HepG2 (cell line): Measurements from ENCODE around the gene CUL4A. TPM values are rescaled to one million over a fixed set of nuclear protein-coding genes. Genes with fewer than 3 reads are reported as not detected.
A peak's percentile ranks its signal among the peaks of the same experiment; 100 is the strongest.

Source experiments
- CBX5 ChIP-seq: sonication (generic); formaldehyde crosslinking; IDR thresholded peaks from 2 replicates; pipeline ENCODE4 v1.4.0; 2020; ENCODE audit warnings: missing genetic modification reagents, borderline replicate concordance
- CREB1 ChIP-seq, 2 experiments: fragments of 450-650 bp in 1 of 2; IDR thresholded peaks; 2 replicates each; pipeline ENCODE4 v1.6.1; 2016 to 2017; ENCODE audit warnings: control low read depth in 1 of 2, mild to moderate bottlenecking in 1 of 2, missing compliant biosample characterization in 1 of 2, missing genetic modification characterization in 1 of 2
- DNMT3B ChIP-seq: conservative IDR thresholded peaks from 2 replicates; pipeline ENCODE4 v1.6.1; 2016; ENCODE audit warnings: missing biosample characterization, control low read depth
- FOSL2 ChIP-seq: sonication (generic); formaldehyde crosslinking; IDR thresholded peaks from 2 replicates; pipeline ENCODE4 v1.4.0; 2020; ENCODE audit warnings: missing genetic modification reagents
- FOXK1 ChIP-seq: sonication (generic); formaldehyde crosslinking; IDR thresholded peaks from 2 replicates; pipeline ENCODE4 v1.4.0; 2020; ENCODE audit warnings: low read depth, missing genetic modification reagents, borderline replicate concordance
- HDAC1 ChIP-seq: sonication (generic); formaldehyde crosslinking; IDR thresholded peaks from 2 replicates; pipeline ENCODE4 v1.5.1; 2020; ENCODE audit warnings: mild to moderate bottlenecking, missing genetic modification reagents
- NR1H2 ChIP-seq: sonication (generic); formaldehyde crosslinking; IDR thresholded peaks from 2 replicates; pipeline ENCODE4 v1.8.1; 2022; ENCODE audit warnings: low read depth, missing genetic modification reagents, borderline replicate concordance
- PCBP1 ChIP-seq: fragments of 200-400 bp; formaldehyde crosslinking; IDR thresholded peaks from 2 replicates; pipeline ENCODE4 v1.6.1; 2017; ENCODE audit warnings: mild to moderate bottlenecking, low read depth, low read length, borderline replicate concordance
- REL ChIP-seq: sonication (generic); formaldehyde crosslinking; conservative IDR thresholded peaks from 2 replicates; pipeline ENCODE4 v1.8.0; 2022; ENCODE audit warnings: mild to moderate bottlenecking, missing genetic modification reagents, moderate library complexity
- RXRA ChIP-seq: sonication (generic); formaldehyde crosslinking; IDR thresholded peaks from 2 replicates; pipeline ENCODE4 v1.5.1; 2020; ENCODE audit warnings: missing genetic modification reagents
- RXRB ChIP-seq: IDR thresholded peaks from 2 replicates; pipeline ENCODE4 v1.6.1; 2016; ENCODE audit warnings: borderline replicate concordance, missing genetic modification reagents, missing compliant biosample characterization
- SNAPC2 ChIP-seq: sonication (generic); formaldehyde crosslinking; IDR thresholded peaks from 2 replicates; pipeline ENCODE4 v1.8.1; 2022; ENCODE audit warnings: mild to moderate bottlenecking, missing genetic modification reagents
- ZNF3 ChIP-seq: IDR thresholded peaks from 2 replicates; pipeline ENCODE4 v1.7.0; 2017; ENCODE audit warnings: inconsistent platforms
- ZNF460 ChIP-seq: sonication (generic); formaldehyde crosslinking; IDR thresholded peaks from 2 replicates; pipeline ENCODE4 v1.5.1; 2020; ENCODE audit warnings: missing genetic modification reagents, mild to moderate bottlenecking, borderline replicate concordance
- ZNF530 ChIP-seq: sonication (generic); formaldehyde crosslinking; IDR thresholded peaks from 2 replicates; pipeline ENCODE4 v1.5.0; 2020; ENCODE audit warnings: low read depth, mild to moderate bottlenecking, missing genetic modification reagents
- polyA plus RNA-seq, 8 experiments: library from polyadenylated mRNA; depleted of rRNA in 3 of 8; stranded (reverse) in 7 of 8; unstranded in 1 of 8; fragments of >200 nt; fragmentation: Illumina TruSeq in 4 of 8; extraction: Trizol in 4 of 8; gene quantifications; 2 replicates each; pipeline versions ENCODE4 v1.2.1 to v1.2.3, GENCODE V29; 2011 to 2016; ENCODE audit warnings: low read depth in 4 of 8, missing spikeins in 1 of 8, mixed read lengths in 1 of 8; ENCODE audit not compliant: insufficient read depth in 1 of 8
- total RNA-seq, 5 experiments: library from RNA; depleted of rRNA; stranded (reverse); fragments of >200 nt; fragmentation: Illumina TruSeq; extraction: Trizol; gene quantifications; 2 replicates each; pipeline ENCODE4 v1.2.3, GENCODE V29; 2016; ENCODE audit warnings: low read depth in 1 of 5
- TF ChIP-seq, protein P1 (sequence below): IDR thresholded peaks from 2 replicates; pipeline ENCODE4 v1.4.0; 2020; ENCODE audit warnings: mild to moderate bottlenecking, missing genetic modification reagents
- TF ChIP-seq, protein P2 (sequence below): sonication (generic); formaldehyde crosslinking; IDR thresholded peaks from 2 replicates; pipeline ENCODE4 v1.5.1; 2020; ENCODE audit warnings: mild to moderate bottlenecking, moderate library complexity, missing genetic modification reagents
- TF ChIP-seq, protein P3 (sequence below): sonication (generic); formaldehyde crosslinking; IDR thresholded peaks from 2 replicates; pipeline ENCODE4 v1.4.0; 2020; ENCODE audit warnings: missing genetic modification reagents
- TF ChIP-seq, protein P4 (sequence below): sonication (generic); formaldehyde crosslinking; IDR thresholded peaks from 2 replicates; pipeline ENCODE4 v1.4.0; 2020; ENCODE audit warnings: missing genetic modification reagents, mild to moderate bottlenecking, borderline replicate concordance

The CUL4A gene
- total and polyA plus RNA-seq, 2 of the 13 experiments (the other 11 are each of a cell fraction or from before 2014, with no cell fraction given), result 51.2 to 75.3 TPM

DNA sequence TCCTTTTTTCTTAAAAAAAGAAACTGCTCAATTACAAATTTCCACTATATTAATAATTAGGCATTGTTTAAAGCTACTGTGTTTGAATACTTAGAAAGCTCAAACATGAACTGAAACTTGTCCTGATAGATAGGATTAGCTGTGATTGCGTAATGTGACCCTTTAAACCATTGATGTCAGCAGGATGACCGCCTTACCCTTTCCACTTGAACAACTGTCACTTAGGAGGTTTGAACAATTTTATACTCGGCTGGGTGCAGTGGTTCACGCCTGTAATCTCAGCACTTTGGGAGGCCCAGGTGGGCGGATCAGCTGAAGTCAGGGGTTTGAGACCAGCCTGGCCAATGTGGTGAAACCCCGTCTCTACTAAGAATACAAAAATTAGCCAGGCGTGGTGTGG is 90.5 kb downstream of the CUL4A start (continued):
- TF ChIP-seq DNMT3B (CRISPR knock-in tag), result 0 out of 2 replicates have a peak, but pooled peaks have one; percentile 38
- no peak for TF ChIP-seq PCBP1
- TF ChIP-seq RXRB, result peak; percentile 83
- TF ChIP-seq, protein P1, sequence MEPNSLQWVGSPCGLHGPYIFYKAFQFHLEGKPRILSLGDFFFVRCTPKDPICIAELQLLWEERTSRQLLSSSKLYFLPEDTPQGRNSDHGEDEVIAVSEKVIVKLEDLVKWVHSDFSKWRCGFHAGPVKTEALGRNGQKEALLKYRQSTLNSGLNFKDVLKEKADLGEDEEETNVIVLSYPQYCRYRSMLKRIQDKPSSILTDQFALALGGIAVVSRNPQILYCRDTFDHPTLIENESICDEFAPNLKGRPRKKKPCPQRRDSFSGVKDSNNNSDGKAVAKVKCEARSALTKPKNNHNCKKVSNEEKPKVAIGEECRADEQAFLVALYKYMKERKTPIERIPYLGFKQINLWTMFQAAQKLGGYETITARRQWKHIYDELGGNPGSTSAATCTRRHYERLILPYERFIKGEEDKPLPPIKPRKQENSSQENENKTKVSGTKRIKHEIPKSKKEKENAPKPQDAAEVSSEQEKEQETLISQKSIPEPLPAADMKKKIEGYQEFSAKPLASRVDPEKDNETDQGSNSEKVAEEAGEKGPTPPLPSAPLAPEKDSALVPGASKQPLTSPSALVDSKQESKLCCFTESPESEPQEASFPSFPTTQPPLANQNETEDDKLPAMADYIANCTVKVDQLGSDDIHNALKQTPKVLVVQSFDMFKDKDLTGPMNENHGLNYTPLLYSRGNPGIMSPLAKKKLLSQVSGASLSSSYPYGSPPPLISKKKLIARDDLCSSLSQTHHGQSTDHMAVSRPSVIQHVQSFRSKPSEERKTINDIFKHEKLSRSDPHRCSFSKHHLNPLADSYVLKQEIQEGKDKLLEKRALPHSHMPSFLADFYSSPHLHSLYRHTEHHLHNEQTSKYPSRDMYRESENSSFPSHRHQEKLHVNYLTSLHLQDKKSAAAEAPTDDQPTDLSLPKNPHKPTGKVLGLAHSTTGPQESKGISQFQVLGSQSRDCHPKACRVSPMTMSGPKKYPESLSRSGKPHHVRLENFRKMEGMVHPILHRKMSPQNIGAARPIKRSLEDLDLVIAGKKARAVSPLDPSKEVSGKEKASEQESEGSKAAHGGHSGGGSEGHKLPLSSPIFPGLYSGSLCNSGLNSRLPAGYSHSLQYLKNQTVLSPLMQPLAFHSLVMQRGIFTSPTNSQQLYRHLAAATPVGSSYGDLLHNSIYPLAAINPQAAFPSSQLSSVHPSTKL (CRISPR knock-in tag), result peak; percentile 86
- peak; percentile 35; the same call in 1 of the 2 replicates for TF ChIP-seq RXRA (CRISPR knock-in tag)
- no peak for TF ChIP-seq ZNF530
- no peak for TF ChIP-seq REL
- TF ChIP-seq, protein P2, sequence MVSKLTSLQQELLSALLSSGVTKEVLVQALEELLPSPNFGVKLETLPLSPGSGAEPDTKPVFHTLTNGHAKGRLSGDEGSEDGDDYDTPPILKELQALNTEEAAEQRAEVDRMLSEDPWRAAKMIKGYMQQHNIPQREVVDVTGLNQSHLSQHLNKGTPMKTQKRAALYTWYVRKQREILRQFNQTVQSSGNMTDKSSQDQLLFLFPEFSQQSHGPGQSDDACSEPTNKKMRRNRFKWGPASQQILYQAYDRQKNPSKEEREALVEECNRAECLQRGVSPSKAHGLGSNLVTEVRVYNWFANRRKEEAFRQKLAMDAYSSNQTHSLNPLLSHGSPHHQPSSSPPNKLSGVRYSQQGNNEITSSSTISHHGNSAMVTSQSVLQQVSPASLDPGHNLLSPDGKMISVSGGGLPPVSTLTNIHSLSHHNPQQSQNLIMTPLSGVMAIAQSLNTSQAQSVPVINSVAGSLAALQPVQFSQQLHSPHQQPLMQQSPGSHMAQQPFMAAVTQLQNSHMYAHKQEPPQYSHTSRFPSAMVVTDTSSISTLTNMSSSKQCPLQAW, result no peak
- peak; percentile 48; the same call in 1 of the 2 replicates for TF ChIP-seq FOXK1 (CRISPR knock-in tag)
- TF ChIP-seq CBX5 (CRISPR knock-in tag), result no peak
- peak; percentile 11; the same call in 1 of the 2 replicates for TF ChIP-seq ZNF460 (CRISPR knock-in tag)
- TF ChIP-seq SNAPC2 (CRISPR knock-in tag), result no peak
- TF ChIP-seq, protein P3, sequence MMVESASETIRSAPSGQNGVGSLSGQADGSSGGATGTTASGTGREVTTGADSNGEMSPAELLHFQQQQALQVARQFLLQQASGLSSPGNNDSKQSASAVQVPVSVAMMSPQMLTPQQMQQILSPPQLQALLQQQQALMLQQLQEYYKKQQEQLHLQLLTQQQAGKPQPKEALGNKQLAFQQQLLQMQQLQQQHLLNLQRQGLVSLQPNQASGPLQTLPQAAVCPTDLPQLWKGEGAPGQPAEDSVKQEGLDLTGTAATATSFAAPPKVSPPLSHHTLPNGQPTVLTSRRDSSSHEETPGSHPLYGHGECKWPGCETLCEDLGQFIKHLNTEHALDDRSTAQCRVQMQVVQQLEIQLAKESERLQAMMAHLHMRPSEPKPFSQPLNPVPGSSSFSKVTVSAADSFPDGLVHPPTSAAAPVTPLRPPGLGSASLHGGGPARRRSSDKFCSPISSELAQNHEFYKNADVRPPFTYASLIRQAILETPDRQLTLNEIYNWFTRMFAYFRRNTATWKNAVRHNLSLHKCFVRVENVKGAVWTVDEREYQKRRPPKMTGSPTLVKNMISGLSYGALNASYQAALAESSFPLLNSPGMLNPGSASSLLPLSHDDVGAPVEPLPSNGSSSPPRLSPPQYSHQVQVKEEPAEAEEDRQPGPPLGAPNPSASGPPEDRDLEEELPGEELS (CRISPR knock-in tag), result peak; percentile 49; the same call in 1 of the 2 replicates
- no peak for TF ChIP-seq ZNF3
- TF ChIP-seq, protein P4, sequence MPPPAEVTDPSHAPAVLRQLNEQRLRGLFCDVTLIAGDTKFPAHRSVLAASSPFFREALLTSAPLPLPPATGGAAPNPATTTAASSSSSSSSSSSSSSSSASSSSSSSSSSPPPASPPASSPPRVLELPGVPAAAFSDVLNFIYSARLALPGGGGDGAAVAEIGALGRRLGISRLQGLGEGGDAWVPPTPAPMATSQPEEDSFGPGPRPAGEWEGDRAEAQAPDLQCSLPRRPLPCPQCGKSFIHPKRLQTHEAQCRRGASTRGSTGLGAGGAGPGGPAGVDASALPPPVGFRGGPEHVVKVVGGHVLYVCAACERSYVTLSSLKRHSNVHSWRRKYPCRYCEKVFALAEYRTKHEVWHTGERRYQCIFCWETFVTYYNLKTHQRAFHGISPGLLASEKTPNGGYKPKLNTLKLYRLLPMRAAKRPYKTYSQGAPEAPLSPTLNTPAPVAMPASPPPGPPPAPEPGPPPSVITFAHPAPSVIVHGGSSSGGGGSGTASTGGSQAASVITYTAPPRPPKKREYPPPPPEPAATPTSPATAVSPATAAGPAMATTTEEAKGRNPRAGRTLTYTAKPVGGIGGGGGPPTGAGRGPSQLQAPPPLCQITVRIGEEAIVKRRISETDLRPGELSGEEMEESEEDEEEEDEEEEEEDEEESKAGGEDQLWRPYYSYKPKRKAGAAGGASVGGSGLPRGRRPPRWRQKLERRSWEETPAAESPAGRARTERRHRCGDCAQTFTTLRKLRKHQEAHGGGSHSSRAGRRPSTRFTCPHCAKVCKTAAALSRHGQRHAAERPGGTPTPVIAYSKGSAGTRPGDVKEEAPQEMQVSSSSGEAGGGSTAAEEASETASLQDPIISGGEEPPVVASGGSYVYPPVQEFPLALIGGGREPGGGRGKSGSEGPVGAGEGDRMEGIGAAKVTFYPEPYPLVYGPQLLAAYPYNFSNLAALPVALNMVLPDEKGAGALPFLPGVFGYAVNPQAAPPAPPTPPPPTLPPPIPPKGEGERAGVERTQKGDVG, result no peak
- TF ChIP-seq FOSL2 (CRISPR knock-in tag), result peak; percentile 42; the same call in 1 of the 2 replicates
- peak; percentile 75 for TF ChIP-seq HDAC1 (CRISPR knock-in tag)
- peak; percentile 11; the same call in 1 of the 2 replicates for TF ChIP-seq CREB1 (IDR thresholded peaks at IDR 0.05)
- TF ChIP-seq CREB1 (CRISPR knock-in tag; IDR thresholded peaks at IDR 0.05), result no peak
- no peak for TF ChIP-seq NR1H2 (CRISPR knock-in tag)
